Erythroblast (primary cell): ENCODE measurements around the gene MUC20.
"Not testable (repeated sequence)": the region's sequence is repeated elsewhere in the genome, so short reads cannot be mapped to it uniquely, and the experiment has no call there.

ENCODE experiments used
- GATA1 ChIP-seq: IDR thresholded peaks from 2 replicates; pipeline ENCODE4 v1.6.1; 2011; ENCODE audit warnings: low read depth, mild to moderate bottlenecking, control low read depth, low read length, moderate library complexity
- POLR2A ChIP-seq: IDR thresholded peaks from 2 replicates; pipeline ENCODE4 v1.6.1; 2011; ENCODE audit warnings: mild to moderate bottlenecking, low read length

DNA sequence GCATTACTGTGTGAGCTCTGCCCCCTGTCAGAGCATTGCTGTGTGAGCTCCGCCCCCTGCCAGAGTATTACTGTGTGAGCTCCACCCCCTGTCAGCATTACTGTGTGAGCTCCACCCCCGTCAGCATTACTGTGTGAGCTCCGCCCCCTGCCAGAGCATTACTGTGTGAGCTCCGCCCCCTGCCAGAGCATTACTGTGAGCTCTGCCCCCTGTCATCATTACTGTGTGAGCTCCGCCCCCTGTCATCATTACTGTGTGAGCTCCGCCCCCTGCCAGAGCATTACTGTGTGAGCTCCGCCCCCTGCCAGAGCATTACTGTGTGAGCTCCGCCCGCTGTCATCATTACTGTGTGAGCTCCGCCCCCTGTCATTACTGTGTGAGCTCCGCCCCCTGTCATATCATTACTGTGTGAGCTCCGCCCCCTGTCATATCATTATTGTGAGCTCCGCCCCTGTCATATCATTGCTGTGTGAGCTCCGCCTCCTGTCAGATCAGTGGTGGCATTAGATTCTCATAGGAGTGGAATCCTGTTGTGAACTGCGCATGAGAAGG, 33.5 kb upstream of the MUC20 start:
- TF ChIP-seq POLR2A, GATA1: not testable (repeated sequence)
